ENCODE measurements around the gene HAO2.

- TF ChIP-seq YY1 (IDR thresholded peaks at IDR 0.05; ENCODE audit: insufficient read depth, insufficient read length) (no peak), ZNF274 (IDR thresholded peaks at IDR 0.05; ENCODE audit: low read depth, low read length) (no peak)
Observed at GRCh38 chr1:119428991-119429390, 60.4 kb downstream of the HAO2 start.
